Ishikawa (cell line): Measurements from ENCODE around the gene APOB.

Source experiments
- CREB1 ChIP-seq: IDR thresholded peaks from 2 replicates; pipeline ENCODE4 v1.6.1; 2012; ENCODE audit warnings: low read depth
- EP300 ChIP-seq: IDR thresholded peaks from 2 replicates; pipeline ENCODE4 v1.6.1; 2012; ENCODE audit warnings: borderline replicate concordance
- FOXM1 ChIP-seq: IDR thresholded peaks from 2 replicates; pipeline ENCODE4 v1.6.1; 2012; ENCODE audit warnings: low read depth, borderline replicate concordance
- NFIC ChIP-seq: IDR thresholded peaks from 2 replicates; pipeline ENCODE4 v1.6.1; 2012
- RAD21 ChIP-seq: IDR thresholded peaks from 2 replicates; pipeline ENCODE4 v1.6.1; 2012; ENCODE audit warnings: low read depth
- TAF1 ChIP-seq: IDR thresholded peaks from 2 replicates; pipeline ENCODE4 v1.6.1; 2012; ENCODE audit warnings: low read depth, mild to moderate bottlenecking
- YY1 ChIP-seq: IDR thresholded peaks from 2 replicates; pipeline ENCODE4 v1.6.1; 2012; ENCODE audit warnings: low read depth

- TF ChIP-seq YY1 (no peak), EP300 (no peak), TAF1 (no peak), RAD21 (no peak), FOXM1 (no peak), NFIC (no peak), CREB1 (no peak)
Measured at GRCh38 chr2:21032338-21033236, 11.3 kb downstream of the APOB start.
